Transverse colon (tissue), 3 donors: ENCODE data around the gene AMELY.

Experiments used
- CTCF ChIP-seq, 5 experiments: fragments of 200-600 bp in 3 of 5; fragments of 450-650 bp in 2 of 5; sonication (generic) in 3 of 5; IDR thresholded peaks; 1 replicate in 2 of 5; 2 replicates in 3 of 5; pipeline ENCODE4 v1.5.1; 2016 to 2017; ENCODE audit warnings: antibody characterized with exemption in 5 of 5, inconsistent platforms in 3 of 5, mild to moderate bottlenecking in 2 of 5, moderate library complexity in 1 of 5
- POLR2A ChIP-seq: fragments of 450-650 bp; IDR thresholded peaks from one replicate; pipeline ENCODE4 v1.6.1; 2016; ENCODE audit warnings: antibody characterized with exemption, mild to moderate bottlenecking, moderate library complexity

- TF ChIP-seq POLR2A (no peak), CTCF (IDR thresholded peaks at IDR 0.05) (no peak)
These were observed 16.7 kb upstream of the AMELY start for GRCh38 chrY:6928265-6928664.
